Mucosa of rectum (tissue), 2 donors: ENCODE data around the gene PKP1.

ENCODE experiments used
- H3K27ac ChIP-seq, 2 donors: one replicate each; pipeline ENCODE4 v1.7.0; 2013; ENCODE audit warnings: inconsistent platforms in 2 of 2, low read depth in 2 of 2, low read length in 2 of 2
- H3K27me3 ChIP-seq, 2 donors: one replicate each; pipeline ENCODE4 v1.7.0; 2013; ENCODE audit warnings: low read length in 2 of 2; ENCODE audit not compliant: control insufficient read depth in 2 of 2, insufficient read depth in 2 of 2
- H3K36me3 ChIP-seq, 2 donors: one replicate each; pipeline ENCODE4 v1.7.0; 2013; ENCODE audit warnings: low read length in 2 of 2; ENCODE audit not compliant: control insufficient read depth in 2 of 2, insufficient read depth in 2 of 2
- H3K4me1 ChIP-seq, 2 donors: one replicate each; pipeline ENCODE4 v1.7.0; 2013; ENCODE audit warnings: low read length in 2 of 2, mild to moderate bottlenecking in 1 of 2; ENCODE audit not compliant: control insufficient read depth in 2 of 2, insufficient read depth in 2 of 2
- H3K4me3 ChIP-seq, 2 donors: one replicate each; pipeline ENCODE4 v1.7.0; 2013; ENCODE audit warnings: low read length in 2 of 2
- H3K9ac ChIP-seq, 2 donors: one replicate each; pipeline ENCODE4 v1.7.0; 2013; ENCODE audit warnings: low read length in 2 of 2, low read depth in 1 of 2, mild to moderate bottlenecking in 1 of 2
- H3K9me3 ChIP-seq, 2 donors: one replicate each; pipeline ENCODE4 v1.7.0; 2013; ENCODE audit warnings: low read length in 2 of 2; ENCODE audit not compliant: control insufficient read depth in 2 of 2
- donor health status: healthy.
- donor health status: Normal muscosa, but diverticular disease.

The PKP1 gene

DNA sequence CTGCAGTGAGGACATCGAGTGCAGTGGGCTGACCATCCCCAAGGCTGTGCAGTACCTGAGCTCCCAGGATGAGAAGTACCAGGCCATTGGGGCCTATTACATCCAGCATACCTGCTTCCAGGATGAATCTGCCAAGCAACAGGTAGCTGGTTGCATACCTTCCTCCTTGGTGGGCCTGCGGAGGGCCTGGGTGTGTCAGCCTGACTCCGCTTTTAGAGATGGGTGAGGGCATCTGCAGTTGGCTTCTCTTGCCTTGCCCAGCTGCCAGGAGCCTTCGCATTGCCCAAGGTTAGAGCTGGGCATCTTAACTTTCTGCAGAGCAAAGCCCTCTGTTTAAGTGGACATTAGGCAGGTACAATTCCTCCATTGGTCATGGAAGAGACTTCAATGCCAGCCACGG, 33.2 kb downstream of the PKP1 start:
- H3K27me3 ChIP-seq = no peaks in the 10 kb centered on the region
- no peak overlapping the region for H3K27ac ChIP-seq
- no peak overlapping the region for H3K4me3 ChIP-seq
- no peaks in the 10 kb centered on the region for H3K36me3 ChIP-seq
- no peak overlapping the region for H3K9ac ChIP-seq
- H3K9me3 ChIP-seq = no peaks in the 10 kb centered on the region
- no peaks in the 10 kb centered on the region for H3K4me1 ChIP-seq

DNA sequence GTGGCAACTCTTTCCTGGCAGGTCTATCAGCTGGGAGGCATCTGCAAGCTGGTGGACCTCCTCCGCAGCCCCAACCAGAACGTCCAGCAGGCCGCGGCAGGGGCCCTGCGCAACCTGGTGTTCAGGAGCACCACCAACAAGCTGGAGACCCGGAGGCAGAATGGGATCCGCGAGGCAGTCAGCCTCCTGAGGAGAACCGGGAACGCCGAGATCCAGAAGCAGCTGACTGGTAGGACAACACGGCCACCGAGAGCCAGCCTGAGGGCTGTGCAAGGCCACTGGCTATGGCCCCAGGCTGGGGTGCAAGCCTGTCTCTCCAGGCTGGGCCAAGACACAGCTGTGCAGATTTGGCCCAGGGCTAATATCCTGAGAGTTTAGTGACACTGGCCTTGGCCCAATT, 34.2 kb downstream of the PKP1 start:
- no peaks in the 10 kb centered on the region for H3K27me3 ChIP-seq
- H3K9ac ChIP-seq = no peak overlapping the region
- no peak overlapping the region for H3K27ac ChIP-seq
- no peaks in the 10 kb centered on the region for H3K4me1 ChIP-seq
- H3K9me3 ChIP-seq = no peaks in the 10 kb centered on the region
- no peak overlapping the region for H3K4me3 ChIP-seq
- H3K36me3 ChIP-seq = no peaks in the 10 kb centered on the region

DNA sequence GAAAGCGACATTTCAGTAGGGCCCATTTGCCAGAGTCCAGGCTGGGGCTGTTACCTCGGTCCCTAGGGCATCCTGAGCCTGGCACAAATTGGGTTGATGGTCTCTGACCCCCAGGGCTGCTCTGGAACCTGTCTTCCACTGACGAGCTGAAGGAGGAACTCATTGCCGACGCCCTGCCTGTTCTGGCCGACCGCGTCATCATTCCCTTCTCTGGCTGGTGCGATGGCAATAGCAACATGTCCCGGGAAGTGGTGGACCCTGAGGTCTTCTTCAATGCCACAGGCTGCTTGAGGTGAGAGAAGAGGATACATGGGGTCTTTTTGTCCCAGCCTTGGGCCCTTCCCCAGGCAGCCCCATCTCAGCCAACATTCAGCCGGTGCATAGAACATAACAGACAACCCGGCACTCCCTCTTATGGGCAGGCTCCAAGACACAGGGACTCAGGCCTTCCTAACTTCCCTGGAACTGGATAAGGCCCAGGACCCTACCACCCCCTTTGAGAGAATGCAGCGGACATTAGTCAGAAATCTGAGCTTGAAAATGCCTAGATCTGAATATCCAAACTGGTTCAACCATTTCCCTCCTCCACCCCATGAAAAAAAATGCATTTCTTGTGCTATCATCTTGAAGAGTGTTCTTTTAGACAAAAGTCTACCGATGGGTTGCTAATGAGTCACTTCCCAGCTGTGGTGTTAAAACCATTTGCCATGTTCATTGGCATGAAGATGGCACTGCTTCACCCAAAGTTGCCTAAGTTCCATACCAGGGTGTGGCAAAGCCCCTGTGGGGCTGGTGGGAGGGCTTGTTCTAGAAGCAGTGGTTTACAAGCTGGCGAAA, 35.4 kb downstream of the PKP1 start:
- H3K9me3 ChIP-seq = no peaks in the 10 kb centered on the region
- no peaks in the 10 kb centered on the region for H3K4me1 ChIP-seq

DNA sequence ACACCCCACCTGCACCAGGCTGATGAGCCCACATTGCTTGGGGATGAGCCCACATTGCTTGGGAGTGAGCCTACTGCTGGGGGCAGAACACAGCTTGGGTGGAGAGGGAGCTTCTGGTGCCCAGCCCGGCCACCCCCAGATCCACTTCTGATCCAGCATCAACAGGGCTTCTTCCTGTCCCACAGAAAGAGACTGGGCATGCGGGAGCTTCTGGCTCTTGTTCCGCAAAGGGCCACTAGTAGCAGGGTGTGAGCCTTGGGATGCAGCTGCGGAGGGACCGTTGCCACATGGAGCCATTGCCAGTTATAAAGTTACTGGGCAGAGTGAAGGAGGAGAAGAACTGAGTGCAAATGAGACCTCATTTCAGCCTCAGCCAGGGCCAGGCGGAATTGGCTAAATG, 36.3 kb downstream of the PKP1 start:
- no peaks in the 10 kb centered on the region for H3K4me1 ChIP-seq
- no peaks in the 10 kb centered on the region for H3K9me3 ChIP-seq

More for the DNA sequence above, 35.4 kb downstream of the PKP1 start:
- Histone ChIP-seq H3K27ac (no peak overlapping the region), H3K27me3 (no peaks in the 10 kb centered on the region), H3K4me3 (no peak overlapping the region), H3K9ac (no peak overlapping the region), H3K36me3 (no peaks in the 10 kb centered on the region)

DNA sequence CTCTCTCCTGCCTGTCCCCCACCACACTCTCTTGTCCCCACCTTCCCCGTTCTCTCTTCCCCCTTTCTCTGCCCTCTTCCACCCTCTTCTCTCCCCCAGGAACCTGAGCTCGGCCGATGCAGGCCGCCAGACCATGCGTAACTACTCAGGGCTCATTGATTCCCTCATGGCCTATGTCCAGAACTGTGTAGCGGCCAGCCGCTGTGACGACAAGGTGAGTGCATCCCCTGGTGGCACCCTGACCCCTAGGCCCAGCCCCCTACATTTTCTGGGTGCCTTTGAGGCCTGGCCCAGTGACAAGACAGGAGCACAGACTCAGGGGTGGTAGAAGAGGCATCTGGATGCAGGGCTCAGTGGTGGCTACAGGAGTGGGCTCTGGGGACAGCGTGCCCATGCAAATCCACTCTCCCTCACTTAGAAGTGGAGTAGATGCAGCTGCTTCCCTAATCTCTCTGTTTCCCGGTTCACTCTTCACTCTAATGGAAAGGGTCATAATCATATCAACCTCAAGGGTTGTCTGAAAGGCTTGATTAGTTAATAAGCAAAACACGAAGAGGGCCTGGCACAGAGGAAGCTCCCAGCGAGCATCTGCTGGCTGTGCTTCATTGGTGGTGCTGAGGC, 37.0 kb downstream of the PKP1 start:
- H3K9me3 ChIP-seq = no peaks in the 10 kb centered on the region
- H3K27ac ChIP-seq = no peak overlapping the region
- no peak overlapping the region for H3K9ac ChIP-seq
- H3K4me1 ChIP-seq = no peaks in the 10 kb centered on the region
- H3K4me3 ChIP-seq = no peak overlapping the region
- H3K27me3 ChIP-seq = no peaks in the 10 kb centered on the region
- H3K36me3 ChIP-seq = no peaks in the 10 kb centered on the region

More for the DNA sequence above, 36.3 kb downstream of the PKP1 start:
- Histone ChIP-seq H3K4me3 (no peak overlapping the region), H3K27me3 (no peaks in the 10 kb centered on the region), H3K9ac (no peak overlapping the region), H3K27ac (no peak overlapping the region), H3K36me3 (no peaks in the 10 kb centered on the region)

DNA sequence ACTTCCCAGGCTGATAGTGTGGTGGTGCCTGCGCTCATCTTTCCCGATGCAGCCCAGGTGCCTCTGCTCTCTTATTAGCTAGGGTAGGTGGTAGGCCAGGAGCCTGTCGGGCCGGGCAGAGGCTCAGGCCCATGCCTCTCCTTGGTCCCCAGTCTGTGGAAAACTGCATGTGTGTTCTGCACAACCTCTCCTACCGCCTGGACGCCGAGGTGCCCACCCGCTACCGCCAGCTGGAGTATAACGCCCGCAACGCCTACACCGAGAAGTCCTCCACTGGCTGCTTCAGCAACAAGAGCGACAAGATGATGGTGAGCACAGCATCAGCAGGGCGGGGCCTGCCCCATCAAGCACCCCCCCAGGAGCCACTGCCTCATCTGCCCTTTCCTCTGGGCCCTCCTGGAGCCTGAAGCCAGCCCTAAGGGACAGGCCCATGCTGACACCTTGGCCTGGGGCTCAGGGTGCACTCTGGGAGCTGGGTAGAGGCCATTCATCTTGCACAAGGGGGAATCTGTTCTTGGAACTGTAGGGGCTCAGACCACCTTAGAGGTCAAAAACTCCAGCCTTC, 38.6 kb downstream of the PKP1 start:
- Histone ChIP-seq H3K27me3 (no peaks in the 10 kb centered on the region), H3K27ac (no peak overlapping the region), H3K36me3 (no peaks in the 10 kb centered on the region), H3K4me3 (no peak overlapping the region), H3K9me3 (no peaks in the 10 kb centered on the region), H3K4me1 (no peaks in the 10 kb centered on the region), H3K9ac (no peak overlapping the region)

DNA sequence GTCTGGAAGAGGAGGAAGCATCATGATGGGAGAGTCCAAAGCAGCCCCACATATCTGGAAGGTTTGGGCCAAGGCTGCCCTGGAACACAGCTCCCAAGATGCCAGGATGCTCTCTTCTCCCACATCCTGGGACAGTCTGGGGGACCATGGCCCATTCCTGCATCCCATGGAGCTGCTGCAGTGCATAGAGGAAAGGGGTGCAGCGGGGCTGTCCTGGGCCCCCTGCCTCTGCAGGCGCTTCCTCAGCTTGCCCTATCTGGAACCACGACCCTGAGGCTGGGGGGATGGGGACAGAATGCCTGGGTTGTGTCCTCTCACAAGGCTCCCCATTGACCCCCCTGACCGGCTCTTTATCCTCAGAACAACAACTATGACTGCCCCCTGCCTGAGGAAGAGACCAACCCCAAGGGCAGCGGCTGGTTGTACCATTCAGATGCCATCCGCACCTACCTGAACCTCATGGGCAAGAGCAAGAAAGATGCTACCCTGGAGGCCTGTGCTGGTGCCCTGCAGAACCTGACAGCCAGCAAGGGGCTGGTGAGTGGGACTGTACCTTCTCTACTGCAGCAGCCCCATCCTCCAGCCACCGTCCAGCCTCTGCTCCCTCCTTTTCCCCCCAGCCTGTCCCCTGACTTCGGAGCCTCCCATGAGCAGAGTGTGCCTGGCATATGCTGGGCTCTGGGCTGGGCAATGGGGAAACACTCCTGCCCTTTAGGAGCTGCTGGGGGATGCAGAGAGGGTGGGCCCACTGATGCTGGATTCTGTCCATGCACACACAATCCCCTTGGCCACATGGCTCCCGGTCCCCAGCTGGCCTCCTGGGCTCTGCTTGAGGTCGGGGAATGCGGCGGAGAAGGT, 39.6 kb downstream of the PKP1 start:
- H3K9me3 ChIP-seq = no peaks in the 10 kb centered on the region
- no peaks in the 10 kb centered on the region for H3K4me1 ChIP-seq
- no peaks in the 10 kb centered on the region for H3K36me3 ChIP-seq
- H3K9ac ChIP-seq = no peak overlapping the region
- no peak overlapping the region for H3K4me3 ChIP-seq
- peaks cover 0 to 5% of the 10 kb centered on the region in 2 donors for H3K27me3 ChIP-seq
- no peak overlapping the region for H3K27ac ChIP-seq

DNA sequence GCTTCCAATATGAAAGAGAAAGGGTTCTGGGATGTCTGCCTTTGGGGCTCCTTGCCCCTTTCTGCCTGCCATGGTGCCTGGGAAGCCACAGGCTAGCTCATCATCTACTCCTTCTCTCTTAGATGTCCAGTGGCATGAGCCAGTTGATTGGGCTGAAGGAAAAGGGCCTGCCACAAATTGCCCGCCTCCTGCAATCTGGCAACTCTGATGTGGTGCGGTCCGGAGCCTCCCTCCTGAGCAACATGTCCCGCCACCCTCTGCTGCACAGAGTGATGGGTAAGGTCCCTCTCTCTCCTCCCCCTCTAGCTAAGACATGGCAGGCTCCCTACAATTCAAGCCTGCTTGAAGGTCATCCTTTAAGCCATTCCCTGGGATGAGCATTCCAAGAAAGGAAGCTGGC, 41.0 kb downstream of the PKP1 start:
- no peak overlapping the region for H3K9ac ChIP-seq
- H3K4me1 ChIP-seq = no peaks in the 10 kb centered on the region
- no peaks in the 10 kb centered on the region for H3K36me3 ChIP-seq
- H3K27me3 ChIP-seq = peaks cover 0 to 7% of the 10 kb centered on the region in 2 donors
- H3K4me3 ChIP-seq = no peak overlapping the region
- H3K9me3 ChIP-seq = no peaks in the 10 kb centered on the region
- H3K27ac ChIP-seq = no peak overlapping the region

DNA sequence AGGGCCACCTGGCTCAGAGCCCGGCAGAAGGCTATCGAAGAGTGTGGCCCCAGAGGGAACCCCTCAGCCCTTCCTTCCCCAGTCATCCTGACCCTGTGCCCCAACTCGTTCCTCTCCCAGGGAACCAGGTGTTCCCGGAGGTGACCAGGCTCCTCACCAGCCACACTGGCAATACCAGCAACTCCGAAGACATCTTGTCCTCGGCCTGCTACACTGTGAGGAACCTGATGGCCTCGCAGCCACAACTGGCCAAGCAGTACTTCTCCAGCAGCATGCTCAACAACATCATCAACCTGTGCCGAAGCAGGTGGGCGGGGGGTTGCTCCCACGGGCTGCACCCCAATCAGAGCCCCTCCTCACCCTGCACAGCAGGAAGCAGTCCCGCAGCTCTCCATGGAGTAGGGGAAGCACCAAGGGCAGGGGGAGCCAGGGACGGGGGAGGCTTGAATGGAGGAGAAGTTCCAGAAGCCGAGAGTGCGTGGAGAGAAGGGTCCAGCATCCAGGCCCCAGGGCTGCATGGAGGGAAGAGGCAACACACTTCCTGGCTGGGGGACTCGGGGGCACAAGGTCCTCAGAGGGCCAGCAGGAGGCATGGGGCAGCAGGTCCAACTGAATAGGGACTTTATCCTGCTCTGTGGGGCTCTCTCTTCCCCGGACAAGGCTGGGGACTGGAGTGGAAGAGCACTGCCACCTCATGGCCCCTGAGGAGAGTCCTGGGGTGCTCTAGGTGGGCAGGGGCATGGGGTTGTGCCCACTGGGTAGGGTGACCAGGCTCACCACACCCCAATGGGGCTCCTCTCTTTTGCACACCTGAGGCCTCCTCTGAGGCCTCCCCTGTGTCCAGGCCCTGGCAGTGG, 41.7 kb downstream of the PKP1 start:
- H3K9ac ChIP-seq = no peak overlapping the region
- no peak overlapping the region for H3K27ac ChIP-seq
- no peaks in the 10 kb centered on the region for H3K9me3 ChIP-seq
- no peaks in the 10 kb centered on the region for H3K36me3 ChIP-seq
- H3K27me3 ChIP-seq = peaks cover 0 to 7% of the 10 kb centered on the region in 2 donors
- no peaks in the 10 kb centered on the region for H3K4me1 ChIP-seq
- no peak overlapping the region for H3K4me3 ChIP-seq
